SU-DHL-6 (cell line): ENCODE measurements around the gene AGAP3.

Source experiments
- H2AFZ ChIP-seq: fragments of 200-600 bp; sonication (generic); 2 replicates; pipeline ENCODE4 v1.6.1; 2014; ENCODE audit warnings: low read depth, mild to moderate bottlenecking, moderate library complexity, mixed read lengths, antibody characterized with exemption, low read length; ENCODE audit not compliant: severe bottlenecking
- H3F3A ChIP-seq: fragments of 200-600 bp; shearing (Covaris generic); 2 replicates; pipeline ENCODE4 v1.6.0; 2016; ENCODE audit warnings: antibody characterized with exemption, mild to moderate bottlenecking; ENCODE audit not compliant: insufficient read depth
- H3K27ac ChIP-seq: fragments of 200-600 bp; sonication (generic); 2 replicates; pipeline ENCODE4 v1.5.1; 2016; ENCODE audit warnings: low read depth, mild to moderate bottlenecking, low read length, moderate library complexity, mixed read lengths
- H3K27me3 ChIP-seq: fragments of 200-600 bp; sonication (generic), shearing (Covaris generic); 2 replicates; pipeline ENCODE4 v1.6.0; 2014; ENCODE audit warnings: mild to moderate bottlenecking, low read length
- H3K36me3 ChIP-seq: fragments of 200-600 bp; sonication (generic); 2 replicates; pipeline ENCODE4 v1.6.1; 2014; ENCODE audit warnings: mild to moderate bottlenecking, low read length, mixed read lengths
- H3K4me2 ChIP-seq: fragments of 300-600, 200-600 bp; shearing (Covaris generic), sonication (generic); 2 replicates; pipeline ENCODE4 v1.6.0; 2014; ENCODE audit warnings: low read length, low read depth, mild to moderate bottlenecking; ENCODE audit not compliant: poor library complexity, severe bottlenecking
- H3K4me3 ChIP-seq: fragments of 200-600 bp; sonication (generic); 2 replicates; pipeline ENCODE4 v1.5.1; 2014; ENCODE audit warnings: antibody characterized with exemption, low read length, mild to moderate bottlenecking, mixed read lengths; ENCODE audit not compliant: insufficient read depth, poor library complexity, severe bottlenecking
- H3K79me2 ChIP-seq: fragments of 200-600 bp; sonication (generic); 2 replicates; pipeline ENCODE4 v1.6.1; 2014; ENCODE audit warnings: mild to moderate bottlenecking, low read length, moderate library complexity; ENCODE audit not compliant: insufficient read depth
- H3K9ac ChIP-seq: fragments of 200-600 bp; sonication (generic); 2 replicates; pipeline ENCODE4 v1.7.0; 2014; ENCODE audit warnings: mild to moderate bottlenecking, low read length
- H3K9me2 ChIP-seq: fragments of 200-600 bp; sonication (generic); replicated peaks from 2 replicates; pipeline ENCODE4 v1.6.1; 2014; ENCODE audit warnings: low read length; ENCODE audit not compliant: insufficient read depth
- H3K9me3 ChIP-seq: fragments of 200-600 bp; sonication (generic); 2 replicates; pipeline ENCODE4 v1.6.1; 2014; ENCODE audit warnings: low read length, mixed read lengths; ENCODE audit not compliant: insufficient read depth
- H4K20me1 ChIP-seq: fragments of 200-600 bp; sonication (generic); 2 replicates; pipeline ENCODE4 v1.6.1; 2014; ENCODE audit warnings: low read depth, mild to moderate bottlenecking, antibody characterized with exemption, low read length, moderate library complexity, mixed read lengths
- CTCF ChIP-seq: fragments of 200-600 bp; sonication (generic); IDR thresholded peaks from one replicate; pipeline ENCODE4 v1.5.1; 2017; ENCODE audit warnings: antibody characterized with exemption, mild to moderate bottlenecking, low read length, moderate library complexity; ENCODE audit not compliant: insufficient read depth, poor library complexity, severe bottlenecking
- EZH2phosphoT487 ChIP-seq: fragments of 200-600 bp; sonication (generic), shearing (Covaris generic); conservative IDR thresholded peaks from 2 replicates; pipeline ENCODE4 v1.6.1; 2018; ENCODE audit warnings: mild to moderate bottlenecking, antibody characterized with exemption, low read length, moderate library complexity, mixed read lengths

The AGAP3 gene

GRCh38 chr7:151129117-151129959 lies 43.1 kb downstream of the AGAP3 start:
- H3K36me3 ChIP-seq: no peaks in the 10 kb centered on the region
- no peak overlapping the region for H3K4me3 ChIP-seq
- H3K4me2 ChIP-seq: no peak overlapping the region
- no peaks in the 10 kb centered on the region for H3K9me2 ChIP-seq
- H3K9me3 ChIP-seq: no peaks in the 10 kb centered on the region
- no peaks in the 10 kb centered on the region for H3K27me3 ChIP-seq
- H3K9ac ChIP-seq: no peak overlapping the region
- H3F3A ChIP-seq: no peaks in the 10 kb centered on the region
- no peaks in the 10 kb centered on the region for H3K79me2 ChIP-seq
- TF ChIP-seq CTCF (no peak), EZH2phosphoT487 (no peak)
- H4K20me1 ChIP-seq: no peaks in the 10 kb centered on the region
- H2AFZ ChIP-seq: no peak overlapping the region
- no peak overlapping the region for H3K27ac ChIP-seq

GRCh38 chr7:151129960-151130591 lies 43.8 kb downstream of the AGAP3 start:
- no peaks in the 10 kb centered on the region for H3K79me2 ChIP-seq
- TF ChIP-seq CTCF (no peak), EZH2phosphoT487 (no peak)
- no peaks in the 10 kb centered on the region for H3K9me3 ChIP-seq
- H2AFZ ChIP-seq: no peak overlapping the region
- H3K9me2 ChIP-seq: no peaks in the 10 kb centered on the region
- H3K9ac ChIP-seq: no peak overlapping the region
- no peak overlapping the region for H3K4me3 ChIP-seq
- H3F3A ChIP-seq: no peaks in the 10 kb centered on the region
- H3K27ac ChIP-seq: no peak overlapping the region
- no peak overlapping the region for H3K4me2 ChIP-seq
- H3K36me3 ChIP-seq: no peaks in the 10 kb centered on the region
- H4K20me1 ChIP-seq: no peaks in the 10 kb centered on the region
- H3K27me3 ChIP-seq: no peaks in the 10 kb centered on the region

- H3F3A ChIP-seq: no peaks in the 10 kb centered on the region
- TF ChIP-seq EZH2phosphoT487: no peak
- TF ChIP-seq CTCF: no peak
- H3K27ac ChIP-seq: no peak overlapping the region
- no peaks in the 10 kb centered on the region for H4K20me1 ChIP-seq
- H3K9me3 ChIP-seq: no peaks in the 10 kb centered on the region
- H3K4me2 ChIP-seq: no peak overlapping the region
- no peak overlapping the region for H3K9ac ChIP-seq
- H3K79me2 ChIP-seq: no peaks in the 10 kb centered on the region
- no peaks in the 10 kb centered on the region for H3K27me3 ChIP-seq
- no peaks in the 10 kb centered on the region for H3K36me3 ChIP-seq
- no peak overlapping the region for H2AFZ ChIP-seq
- no peaks in the 10 kb centered on the region for H3K9me2 ChIP-seq
- no peak overlapping the region for H3K4me3 ChIP-seq
These were observed 44.5 kb downstream of the AGAP3 start for GRCh38 chr7:151130741-151131157.
